HTR-8/SVneo (cell line): ENCODE data around the gene NCLN.
"Not testable (repeated sequence)": the region's sequence is repeated elsewhere in the genome, so short reads cannot be mapped to it uniquely, and the experiment has no call there.

Experiments
- DNase-seq: peaks from one replicate; pipeline ENCODE4 v3.0.0; 2011; ENCODE audit warnings: low spot score, mixed read lengths; ENCODE audit not compliant: insufficient read length
- FAIRE-seq: peaks from 2 replicates; lab custom pipeline; 2011; peaks lifted over from hg19 to GRCh38; lab: Jason Lieb, UNC

Gene NCLN

DNA sequence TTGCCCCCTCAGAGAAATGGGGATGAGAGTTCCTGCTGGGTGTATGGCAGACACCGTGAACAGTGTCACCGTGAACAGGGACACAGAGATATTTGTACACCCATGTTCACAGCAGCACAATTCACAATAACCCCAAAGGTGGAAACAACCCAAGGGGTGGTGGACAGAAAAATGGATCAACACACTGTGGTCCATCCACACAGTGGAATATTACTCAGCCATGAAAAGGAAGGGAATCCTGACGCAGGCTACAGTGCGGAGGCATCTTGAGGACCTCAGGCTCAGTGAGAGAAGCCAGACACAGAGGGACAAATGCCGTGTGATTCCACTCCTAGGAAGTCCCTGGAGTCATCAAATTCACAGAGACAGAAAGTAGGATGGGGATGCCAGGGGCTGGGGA lies 31.1 kb downstream of the NCLN start:
- no peak for FAIRE-seq

DNA sequence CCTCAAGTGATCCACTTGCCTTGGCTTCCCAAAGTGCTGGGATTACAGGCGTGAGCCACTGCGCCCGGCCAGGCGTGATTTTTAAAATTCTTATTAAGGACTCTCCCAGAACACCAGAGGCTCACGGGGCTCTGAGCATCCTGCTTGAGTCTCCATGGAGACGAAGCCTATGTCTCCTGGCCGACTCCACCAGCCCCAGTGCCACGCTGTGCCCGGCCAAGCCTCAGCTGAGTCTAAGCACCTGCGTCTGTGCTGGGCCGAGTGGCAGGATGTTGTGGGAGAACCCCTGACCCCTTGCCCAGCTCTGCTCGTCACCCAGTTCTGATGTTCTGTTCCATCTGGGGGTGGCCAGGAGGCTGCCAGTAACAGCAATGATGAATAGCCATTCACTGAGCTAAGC lies 34.8 kb downstream of the NCLN start:
- FAIRE-seq (no peak), DNase-seq (no peak)

More for the DNA sequence above, 31.1 kb downstream of the NCLN start:
- no peak for DNase-seq

DNA sequence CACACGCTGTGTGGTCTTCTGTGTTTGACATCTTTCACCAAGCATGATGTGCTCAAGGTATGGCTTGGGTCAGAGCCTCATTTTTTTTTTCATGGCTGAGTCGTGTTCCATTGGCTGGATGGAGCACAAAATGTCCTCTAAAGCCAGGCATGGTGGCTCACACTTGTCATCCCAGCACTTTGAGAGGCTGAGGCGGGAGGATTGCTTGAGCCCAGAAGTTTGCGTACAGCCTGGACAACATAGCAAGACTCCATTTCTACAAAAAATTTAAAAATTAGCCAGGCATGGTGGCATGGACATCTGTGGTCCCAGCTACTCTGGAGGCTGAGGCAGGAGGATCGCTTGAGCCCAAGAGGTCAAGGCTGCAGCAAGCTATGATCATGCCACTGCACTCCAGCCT lies 35.8 kb downstream of the NCLN start:
- not testable (repeated sequence) for FAIRE-seq

DNA sequence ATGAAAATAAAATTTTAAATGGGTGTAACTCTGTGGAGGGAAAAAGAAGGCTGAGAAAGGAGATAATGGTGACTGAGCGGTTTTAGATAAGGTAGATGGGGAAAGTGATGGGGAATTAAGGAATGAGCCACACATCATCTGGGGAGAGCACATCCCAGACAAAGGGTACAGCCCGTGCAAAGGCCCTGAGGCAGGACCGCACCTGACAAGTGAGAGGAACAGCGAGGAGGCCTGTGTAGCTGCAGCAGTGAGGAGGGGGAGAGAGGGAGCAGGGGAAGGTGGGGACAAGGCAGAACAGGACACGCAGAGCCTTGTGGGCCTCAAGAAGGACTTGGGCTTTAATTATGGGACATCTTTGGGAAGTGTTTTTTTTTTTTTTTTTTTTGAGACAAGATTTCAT lies 37.0 kb downstream of the NCLN start:
- DNase-seq (no peak), FAIRE-seq (no peak)

More for the DNA sequence above, 35.8 kb downstream of the NCLN start:
- not testable (repeated sequence) for DNase-seq

DNA sequence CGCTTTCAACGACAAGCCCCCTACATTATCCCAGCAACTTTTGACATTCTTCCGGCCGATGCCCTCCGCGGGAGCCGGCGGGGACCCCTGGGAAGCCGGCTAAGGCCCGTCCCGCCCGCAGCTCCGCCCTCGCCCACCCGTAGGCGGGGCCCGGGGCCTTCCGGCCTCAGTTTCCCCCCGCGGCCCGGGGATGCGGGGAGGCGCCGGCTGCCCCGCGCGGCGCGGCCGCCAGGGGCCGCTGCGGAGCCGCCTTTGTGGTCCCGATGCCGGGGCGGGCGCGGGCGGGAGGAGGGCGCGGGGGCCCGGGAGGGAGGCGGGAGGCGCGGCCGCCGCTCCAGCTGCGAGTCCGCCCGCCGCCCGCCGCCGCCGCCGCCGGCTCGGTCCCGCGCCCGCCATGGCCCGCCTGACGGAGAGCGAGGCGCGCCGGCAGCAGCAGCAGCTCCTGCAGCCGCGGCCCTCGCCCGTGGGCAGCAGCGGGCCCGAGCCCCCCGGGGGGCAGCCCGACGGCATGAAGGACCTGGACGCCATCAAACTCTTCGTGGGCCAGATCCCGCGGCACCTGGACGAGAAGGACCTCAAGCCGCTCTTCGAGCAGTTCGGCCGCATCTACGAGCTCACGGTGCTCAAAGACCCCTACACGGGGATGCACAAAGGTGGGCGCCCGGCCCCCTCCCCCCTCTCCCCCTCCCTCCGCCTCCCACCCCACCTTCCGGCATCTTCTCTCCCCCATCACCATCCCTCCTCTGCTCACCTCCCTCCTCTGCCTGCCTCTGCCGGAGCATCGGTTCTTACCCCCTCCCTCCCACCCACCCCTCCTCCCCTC lies 38.8 kb downstream of the NCLN start, which contains the start of gene CELF5:
Gene CELF5 (plus strand): TSS at position 316 of the 823 bp plus-strand sequence. CDS start 79 bp downstream, at position 395.
- DNase-seq (peak; percentile 50), FAIRE-seq (no peak)

DNA sequence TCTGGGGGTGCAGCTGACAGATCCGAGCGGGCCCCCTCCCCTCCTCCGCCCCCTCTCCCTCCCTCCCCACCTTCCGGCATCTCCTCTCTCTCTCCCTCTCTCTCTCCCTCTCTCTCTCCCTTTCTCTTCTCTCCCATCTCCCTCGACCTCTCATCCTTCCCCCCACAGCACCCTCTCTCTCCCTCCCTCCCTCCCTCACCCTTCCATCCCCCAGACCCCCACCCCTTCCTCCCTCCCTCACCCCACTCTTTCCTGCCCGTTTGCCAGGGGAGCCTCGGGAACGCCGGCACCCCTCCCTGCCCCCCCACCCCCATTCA lies 39.4 kb downstream of the NCLN start:
- FAIRE-seq (no peak), DNase-seq (no peak)

DNA sequence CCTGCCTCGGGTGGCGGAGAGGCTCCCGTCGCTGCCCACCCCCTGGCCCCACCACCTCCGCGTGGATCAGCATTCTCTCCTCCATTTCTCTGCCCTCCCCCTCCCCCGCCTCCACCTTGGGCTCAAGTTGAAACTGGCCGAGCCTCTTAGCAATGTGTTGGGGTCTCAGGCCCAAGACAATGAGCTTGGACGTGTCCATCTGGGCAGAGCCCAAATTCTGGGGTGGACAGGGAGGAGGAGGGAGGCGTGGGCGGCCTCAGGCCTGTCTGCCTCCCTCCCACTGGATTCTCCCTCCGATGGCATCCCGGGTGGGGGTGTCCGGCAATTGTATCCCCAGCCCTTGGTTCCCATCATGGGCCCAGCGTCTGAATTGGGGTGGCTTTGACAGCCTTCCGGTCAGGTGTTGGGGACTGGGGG lies 40.0 kb downstream of the NCLN start:
- FAIRE-seq (no peak), DNase-seq (no peak)

DNA sequence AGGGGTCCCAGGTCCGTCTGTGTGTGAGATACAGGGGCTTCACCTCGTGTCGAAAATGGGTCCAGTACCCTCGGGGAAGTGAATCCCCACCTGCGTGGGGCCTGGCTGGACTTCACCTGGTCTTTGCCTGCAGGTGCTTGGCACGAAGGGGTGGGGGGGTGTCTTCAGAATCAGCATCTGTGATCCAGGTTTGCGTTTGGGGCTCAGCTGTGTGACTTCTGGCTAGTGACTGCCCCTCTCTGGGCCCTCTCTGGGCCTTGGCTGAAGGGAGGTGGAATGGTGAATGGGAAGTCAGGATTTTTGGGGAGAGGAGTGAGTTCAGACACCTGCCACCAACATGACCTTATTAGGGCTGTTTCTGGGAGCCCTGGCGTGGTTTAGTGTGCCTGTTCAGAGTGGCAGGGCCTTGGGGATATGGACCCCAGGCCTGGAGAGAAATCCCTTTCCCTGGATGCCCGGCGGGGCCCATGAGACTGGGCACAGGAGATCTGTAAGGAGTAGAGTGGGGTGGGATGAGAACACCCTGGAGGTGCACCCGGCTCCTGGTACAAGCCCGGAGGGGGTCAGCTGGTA lies 41.4 kb downstream of the NCLN start:
- DNase-seq = no peak

DNA sequence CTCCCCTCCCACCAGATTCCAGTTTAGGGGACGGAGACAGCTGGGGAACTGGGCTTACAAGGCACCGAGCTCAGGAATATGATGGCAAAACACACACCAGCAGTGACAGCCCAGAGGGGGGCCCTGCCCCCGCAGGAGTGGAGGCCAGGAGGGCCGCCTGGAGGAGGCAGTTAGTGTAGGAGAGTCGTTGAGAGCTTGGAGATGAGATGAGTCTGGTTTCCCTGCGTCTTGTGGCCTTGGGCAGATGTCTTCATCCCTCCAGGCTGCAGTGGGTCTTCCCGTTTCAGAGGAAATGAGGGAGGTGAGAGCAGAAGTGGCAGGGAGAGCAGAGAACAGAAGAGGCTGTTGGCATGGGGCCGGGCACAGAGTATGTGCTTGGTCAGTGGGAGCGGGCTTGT lies 43.6 kb downstream of the NCLN start:
- FAIRE-seq (no peak), DNase-seq (no peak)

More for the DNA sequence above, 41.4 kb downstream of the NCLN start:
- no peak for FAIRE-seq

DNA sequence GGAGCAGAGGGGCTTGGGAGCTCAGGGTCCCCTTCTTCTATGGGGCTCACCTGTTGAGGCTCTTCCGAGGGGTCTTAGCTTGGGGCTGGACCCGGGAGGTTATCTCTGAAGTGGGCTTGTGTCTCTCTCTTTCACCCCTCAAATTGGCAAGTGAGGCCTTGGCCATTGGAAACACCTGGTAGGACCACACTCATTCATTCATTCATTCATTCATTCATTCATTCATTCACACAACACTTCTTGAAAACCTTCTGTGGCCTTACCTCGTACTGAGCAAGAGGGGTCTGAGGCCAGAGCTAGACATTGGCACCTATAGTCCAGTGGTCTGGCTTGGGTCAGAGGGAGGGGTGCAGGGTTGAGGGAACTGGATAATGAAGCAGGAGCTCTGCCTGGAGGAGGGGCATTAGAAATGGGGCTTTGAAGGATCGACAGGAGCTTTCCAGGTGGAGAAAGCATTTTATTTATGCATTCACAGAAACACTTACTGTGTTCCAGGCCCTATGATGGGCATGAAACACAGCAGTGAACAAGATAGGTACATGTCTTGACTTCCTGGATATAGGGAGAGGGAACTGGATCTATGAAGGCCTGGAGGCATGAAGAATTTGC lies 44.3 kb downstream of the NCLN start:
- FAIRE-seq (no peak), DNase-seq (no peak)

DNA sequence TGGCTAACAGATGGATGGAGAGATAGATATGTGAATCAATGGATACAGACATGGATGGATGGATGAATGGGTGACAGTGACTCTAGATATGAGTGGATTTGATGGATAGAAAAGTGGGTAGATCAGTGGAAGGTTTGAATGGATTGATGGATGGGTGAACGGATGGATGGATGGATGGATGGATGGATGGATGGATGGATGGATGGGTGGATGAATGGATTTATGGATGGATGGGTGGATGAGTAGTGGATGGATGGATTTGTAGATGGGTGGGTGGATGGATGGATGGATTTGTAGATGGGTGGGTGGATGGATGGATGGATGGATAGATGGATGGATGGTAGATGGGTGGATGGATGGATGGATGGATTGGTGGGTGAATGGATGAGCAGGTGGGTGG lies 45.6 kb downstream of the NCLN start:
- FAIRE-seq (peak; percentile 71), DNase-seq (no peak)

DNA sequence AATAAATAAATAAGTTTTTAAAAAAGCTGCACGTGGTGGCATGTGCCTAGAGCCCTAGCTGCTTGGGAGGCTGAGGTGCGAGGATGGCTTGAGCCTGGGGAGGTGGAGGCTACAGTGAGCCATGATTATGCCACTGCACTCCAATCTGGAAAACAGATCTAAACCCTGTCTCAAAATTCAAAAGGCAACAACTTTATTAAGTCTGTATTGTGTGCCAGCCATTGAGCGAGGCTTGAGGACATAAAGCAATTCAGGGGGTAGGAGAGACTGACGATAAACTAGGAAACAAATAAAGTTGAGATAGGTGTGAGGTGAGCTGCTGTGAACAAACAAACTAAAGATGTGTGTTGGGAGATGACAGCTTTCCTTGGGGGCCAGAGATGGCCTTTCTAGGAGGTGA lies 47.4 kb downstream of the NCLN start:
- FAIRE-seq = no peak
- no peak for DNase-seq

DNA sequence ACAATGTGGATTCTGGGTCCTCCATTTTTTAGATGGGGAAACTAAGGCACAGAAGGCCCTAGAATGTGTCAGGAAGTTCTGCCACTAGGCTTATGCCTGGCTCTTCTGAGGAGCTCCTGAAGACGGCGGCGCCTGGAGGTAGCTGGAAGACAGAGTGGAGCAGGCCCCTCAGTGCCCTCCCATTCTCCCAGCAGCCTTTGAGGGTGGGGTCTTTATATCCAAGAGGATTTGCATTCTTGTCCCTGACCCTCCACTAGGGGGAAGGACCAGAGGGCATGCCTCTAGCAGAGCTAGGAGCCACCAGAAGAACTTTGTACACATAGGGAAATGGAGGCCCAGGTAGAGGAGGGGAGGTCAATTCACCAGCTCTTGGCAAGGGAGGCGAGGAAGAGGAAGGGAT lies 48.1 kb downstream of the NCLN start:
- no peak for FAIRE-seq
- no peak for DNase-seq

DNA sequence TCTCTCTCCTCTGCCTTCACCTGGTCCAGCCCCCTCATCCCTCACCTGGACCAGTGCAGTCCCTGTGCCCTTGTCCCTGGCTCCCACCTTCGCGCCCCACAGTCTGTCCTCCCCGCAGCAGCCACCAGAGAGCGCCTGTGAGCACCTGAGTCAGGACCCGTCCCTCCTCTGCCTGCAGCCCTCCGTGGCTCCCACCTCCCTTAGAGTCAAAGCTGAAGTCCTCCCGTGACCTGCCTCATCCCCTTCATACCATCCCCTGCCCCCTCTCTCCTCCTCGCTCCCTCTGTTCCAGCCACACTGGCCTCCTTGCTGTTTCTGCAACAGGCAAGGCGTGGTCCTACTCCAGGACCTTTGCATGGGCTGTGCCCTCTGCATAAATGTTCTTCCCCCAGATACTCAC lies 49.1 kb downstream of the NCLN start:
- FAIRE-seq (no peak), DNase-seq (no peak)

DNA sequence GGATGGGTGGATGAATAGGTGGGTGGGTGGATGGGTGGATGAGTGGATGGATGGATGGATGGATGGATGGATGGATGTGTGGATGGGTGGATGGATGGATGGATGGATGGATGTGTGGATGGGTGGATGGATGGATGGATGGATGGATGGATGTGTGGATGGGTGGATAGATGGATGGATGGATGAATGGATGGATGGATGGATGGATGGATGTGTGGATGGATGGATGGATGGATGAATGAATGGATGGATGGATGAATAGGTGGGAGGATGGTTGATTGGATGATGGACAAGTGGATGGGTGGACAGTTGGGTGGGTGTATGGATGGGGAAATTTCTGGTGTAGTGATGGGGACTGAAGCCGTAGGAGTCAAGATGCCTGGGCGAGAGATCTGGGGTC lies 49.9 kb downstream of the NCLN start:
- FAIRE-seq, DNase-seq: not testable (repeated sequence)

DNA sequence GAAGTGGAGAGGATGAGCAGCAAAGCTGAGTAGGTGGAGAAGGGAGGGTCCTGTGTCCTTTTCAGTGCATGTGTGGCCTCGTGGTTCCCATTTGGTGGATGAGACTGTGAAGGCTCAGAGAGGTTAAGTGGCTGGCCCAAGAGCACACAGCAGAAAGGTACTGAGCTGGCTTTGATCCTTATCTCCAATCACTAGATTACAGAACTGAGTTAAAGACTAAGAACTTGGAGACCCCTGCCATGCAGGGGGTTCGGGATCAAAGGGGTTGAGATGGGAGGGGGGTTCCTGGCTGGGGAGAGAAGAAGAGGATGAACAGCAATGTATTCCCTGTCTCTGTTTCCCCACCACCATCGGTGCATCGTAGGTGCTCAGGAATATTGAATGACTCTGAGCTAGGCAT lies 50.5 kb downstream of the NCLN start:
- FAIRE-seq = no peak
- DNase-seq = no peak

DNA sequence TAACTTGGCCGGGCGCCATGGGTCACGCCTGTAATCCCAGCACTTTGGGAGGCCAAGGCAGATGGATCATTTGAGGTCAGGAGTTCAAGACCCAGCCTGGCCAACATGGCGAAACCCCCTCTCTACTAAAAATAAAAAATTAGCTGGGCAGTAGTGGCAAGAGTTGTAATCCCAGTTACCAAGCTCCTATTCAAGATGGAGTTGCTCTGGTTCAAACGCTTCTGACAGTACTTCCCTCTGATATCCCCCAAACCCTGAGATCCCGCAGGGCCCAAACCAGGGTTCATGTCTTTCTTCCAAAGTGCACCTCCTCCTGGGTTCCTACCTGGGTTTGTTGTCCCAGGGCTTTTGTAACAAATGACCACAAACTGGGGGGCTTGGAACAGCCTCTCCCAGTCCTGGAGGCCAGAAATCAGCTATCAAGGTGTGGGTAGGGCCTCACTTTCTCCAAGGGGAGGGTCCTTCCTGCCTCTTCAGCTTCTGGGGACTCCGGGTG lies 52.4 kb downstream of the NCLN start:
- DNase-seq (no peak), FAIRE-seq (no peak)

DNA sequence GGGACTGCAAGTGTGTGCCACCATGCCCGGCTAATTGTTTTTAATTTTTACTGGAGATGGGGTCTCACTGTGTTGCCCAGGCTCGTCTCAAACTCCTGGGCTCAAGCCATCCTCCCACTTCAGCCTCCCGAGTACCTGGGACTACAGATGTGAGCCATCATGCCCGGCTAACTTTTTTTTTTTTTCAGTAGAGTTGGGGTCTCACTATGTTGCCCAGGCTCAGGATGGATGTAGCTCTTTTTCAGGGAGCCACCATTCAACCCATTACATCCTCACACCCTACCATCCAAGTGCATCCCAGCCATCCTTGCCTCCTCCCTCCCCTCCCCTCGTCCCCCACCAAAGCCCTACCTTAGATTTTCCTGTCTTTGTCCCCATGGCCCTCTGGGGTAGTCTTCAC lies 53.6 kb downstream of the NCLN start:
- DNase-seq = no peak
- FAIRE-seq = no peak

DNA sequence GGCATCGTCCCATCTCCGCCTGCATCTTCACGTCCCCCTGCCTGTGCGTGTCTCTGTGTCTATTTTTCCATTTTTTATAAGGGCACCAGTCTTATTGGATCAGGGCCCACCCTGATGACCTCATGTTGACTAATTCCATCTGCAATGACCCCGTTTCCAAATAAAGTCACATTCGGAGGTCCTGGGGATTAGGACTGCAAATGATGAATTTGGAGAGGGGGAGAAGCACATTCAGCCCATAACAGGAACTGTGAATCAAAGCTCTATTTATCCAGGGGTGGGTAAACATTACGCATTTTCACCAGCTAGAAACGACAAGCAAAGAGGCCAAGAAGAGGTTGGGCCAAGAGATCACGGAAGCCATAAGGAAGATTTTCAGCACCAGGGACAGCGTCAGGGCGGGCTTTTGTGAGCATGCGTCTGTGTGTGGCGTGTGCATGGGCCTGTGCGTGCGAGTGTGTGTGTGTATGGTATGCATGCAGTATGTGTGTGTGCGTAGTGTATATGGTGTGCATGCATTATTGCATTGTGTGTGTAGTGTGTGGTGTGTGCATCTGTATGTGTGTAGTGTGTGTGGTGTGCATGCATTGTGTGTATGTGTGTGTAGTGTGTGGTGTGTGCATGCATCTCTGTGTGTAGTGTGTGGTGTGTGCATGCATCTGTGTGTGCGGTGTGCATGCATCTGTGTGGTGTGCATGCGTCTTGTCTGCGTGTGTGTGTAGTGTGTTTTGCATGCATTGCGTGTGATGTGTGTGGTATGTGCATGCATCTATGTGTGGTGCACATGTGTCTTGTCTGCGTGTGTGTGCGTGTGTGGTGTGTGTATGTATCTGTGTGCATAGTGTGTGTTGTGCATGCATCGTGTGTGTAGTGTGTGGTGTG lies 58.3 kb downstream of the NCLN start:
- no peak for FAIRE-seq
- DNase-seq = no peak

DNA sequence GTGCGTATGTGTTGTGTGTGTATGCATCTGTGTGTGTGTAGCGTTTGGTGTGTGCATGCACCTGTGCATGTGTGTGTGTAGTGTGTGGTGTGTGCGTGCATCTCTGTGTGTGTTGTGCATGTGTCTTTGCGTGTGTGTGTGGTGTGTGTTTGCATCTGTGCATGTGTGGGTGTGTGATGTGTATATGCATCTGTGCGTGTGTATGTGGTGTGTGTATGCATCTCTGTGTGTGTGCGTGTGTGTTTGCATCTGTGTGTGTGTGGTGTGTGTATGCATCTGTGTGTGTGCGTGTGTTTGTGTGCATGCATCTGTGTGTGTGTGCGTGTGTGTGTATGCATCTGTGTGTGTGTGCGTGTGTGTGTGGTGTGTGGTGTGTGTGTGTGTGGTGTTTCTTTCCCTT lies 59.3 kb downstream of the NCLN start:
- FAIRE-seq (peak; percentile 97), DNase-seq (no peak)
